ENCODE data around the gene TSPAN14.

GRCh38 chr10:80442879-80443278 lies 11.2 kb upstream of the TSPAN14 start:
- TF ChIP-seq CTCF (conservative IDR thresholded peaks at IDR 0.05 in 1 of 2, IDR thresholded peaks at IDR 0.05 in 1 of 2; ENCODE audit: low read depth in 1 of 2, low read length in 2 of 2) (no peak), EZH2 (IDR thresholded peaks at IDR 0.05; ENCODE audit: low read length, missing control alignments) (no peak)
